Stomach (tissue), 4 donors: ENCODE measurements around the gene OR13J1.

Source experiments
- POLR2A ChIP-seq, 4 donors: fragments of 450-650 bp; IDR thresholded peaks; one replicate each; pipeline ENCODE4 v1.6.1; 2016; ENCODE audit warnings: antibody characterized with exemption in 4 of 4, control low read depth in 2 of 4, mild to moderate bottlenecking in 1 of 4, moderate library complexity in 1 of 4
- TF ChIP-seq, protein P1 (sequence below), 7 experiments: fragments of 450-650 bp in 4 of 7; fragments of 200-600 bp in 3 of 7; sonication (generic) in 3 of 7; IDR thresholded peaks; one replicate each; pipeline ENCODE4 v1.5.1; 2016 to 2019; ENCODE audit warnings: antibody characterized with exemption in 7 of 7, control low read depth in 2 of 7, mild to moderate bottlenecking in 1 of 7

- no peak for TF ChIP-seq POLR2A (IDR thresholded peaks at IDR 0.05)
- TF ChIP-seq, protein P1, sequence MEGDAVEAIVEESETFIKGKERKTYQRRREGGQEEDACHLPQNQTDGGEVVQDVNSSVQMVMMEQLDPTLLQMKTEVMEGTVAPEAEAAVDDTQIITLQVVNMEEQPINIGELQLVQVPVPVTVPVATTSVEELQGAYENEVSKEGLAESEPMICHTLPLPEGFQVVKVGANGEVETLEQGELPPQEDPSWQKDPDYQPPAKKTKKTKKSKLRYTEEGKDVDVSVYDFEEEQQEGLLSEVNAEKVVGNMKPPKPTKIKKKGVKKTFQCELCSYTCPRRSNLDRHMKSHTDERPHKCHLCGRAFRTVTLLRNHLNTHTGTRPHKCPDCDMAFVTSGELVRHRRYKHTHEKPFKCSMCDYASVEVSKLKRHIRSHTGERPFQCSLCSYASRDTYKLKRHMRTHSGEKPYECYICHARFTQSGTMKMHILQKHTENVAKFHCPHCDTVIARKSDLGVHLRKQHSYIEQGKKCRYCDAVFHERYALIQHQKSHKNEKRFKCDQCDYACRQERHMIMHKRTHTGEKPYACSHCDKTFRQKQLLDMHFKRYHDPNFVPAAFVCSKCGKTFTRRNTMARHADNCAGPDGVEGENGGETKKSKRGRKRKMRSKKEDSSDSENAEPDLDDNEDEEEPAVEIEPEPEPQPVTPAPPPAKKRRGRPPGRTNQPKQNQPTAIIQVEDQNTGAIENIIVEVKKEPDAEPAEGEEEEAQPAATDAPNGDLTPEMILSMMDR (IDR thresholded peaks at IDR 0.05), result no peak
These were observed 1.3 kb upstream of the OR13J1 start for GRCh38 chr9:35871545-35871944.
